Right kidney (tissue), 9 donors: ENCODE measurements around the gene SYT2.
"Not testable (repeated sequence)": the region's sequence is repeated elsewhere in the genome, so short reads cannot be mapped to it uniquely, and the experiment has no call there.

Experiments
- DNase-seq: peaks from one replicate; pipeline ENCODE4 v3.0.0-alpha.2; 2016
- long read RNA-seq, 8 donors: transcript quantifications; one replicate each; lab custom pipeline, GENCODE V29; 2026

SYT2 gene
- long read RNA-seq, donor 1: 0 reads
- long read RNA-seq, donor 2: 0 reads
- long read RNA-seq, donor 3: 0 reads
- long read RNA-seq, donor 4: 0 reads
- long read RNA-seq, donor 5: 0 reads
- long read RNA-seq, donor 6, full-length matches to known transcripts: 1 of 1 reads
- long read RNA-seq, donor 6, partial matches to known transcripts: 0 of 1 reads
- long read RNA-seq, donor 6, other reads (novel, unspliced or antisense): 0 of 1 reads
- long read RNA-seq, donor 7: 0 reads
- long read RNA-seq, donor 8: 0 reads

DNA sequence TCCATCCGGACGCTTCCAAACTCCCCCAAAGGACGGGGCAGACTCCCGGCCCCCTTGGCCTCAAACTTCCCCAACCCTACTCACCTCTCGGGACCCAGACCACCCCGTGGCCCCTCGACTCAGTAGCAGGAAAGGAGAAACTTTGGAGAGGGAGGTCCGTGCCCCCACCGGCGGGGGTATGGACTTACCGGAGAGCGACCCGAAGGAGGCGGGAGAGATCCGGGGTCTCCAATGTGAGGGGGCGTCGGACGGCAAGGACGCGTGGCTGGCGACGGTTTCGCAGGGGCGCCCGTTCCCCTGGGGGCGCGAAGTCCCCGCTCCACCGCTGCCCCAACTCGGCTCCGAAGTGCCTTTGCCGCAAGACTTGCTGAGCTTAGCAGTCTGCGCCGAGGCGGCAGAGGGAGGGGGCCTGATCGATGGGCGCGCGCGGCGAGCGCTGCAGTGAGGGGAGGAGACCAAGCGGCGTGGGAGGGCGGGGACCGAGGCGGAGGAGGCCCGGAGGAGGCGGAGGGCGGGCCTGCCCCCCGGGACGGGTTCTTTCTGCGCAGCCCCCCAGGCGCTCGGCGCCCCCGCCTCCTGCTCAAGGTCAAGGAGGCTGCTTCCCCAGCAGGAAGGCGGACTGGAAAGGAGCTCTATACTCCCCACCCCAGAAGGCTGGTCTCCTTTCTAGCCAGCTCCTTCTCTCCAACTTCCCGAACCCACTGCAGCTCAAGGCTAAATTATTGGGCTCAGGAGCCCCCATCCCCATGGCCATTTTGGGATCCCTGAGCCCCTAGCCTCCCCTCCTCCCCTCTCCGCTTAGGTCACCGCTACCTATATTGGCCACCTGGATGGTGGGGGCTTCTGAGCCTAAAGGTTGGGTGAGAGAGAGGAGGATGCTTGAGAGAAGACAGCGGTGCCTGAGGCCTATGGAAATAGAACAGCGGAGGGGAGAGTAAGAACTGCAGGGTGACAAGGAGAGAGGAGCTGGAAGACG, at the start of gene SYT2:
Gene SYT2, minus strand, starts transcription at position 385 of the 976 bp plus-strand sequence. CDS start 104,682 bp downstream, outside the sequence.
- DNase-seq: peak; percentile 66

DNA sequence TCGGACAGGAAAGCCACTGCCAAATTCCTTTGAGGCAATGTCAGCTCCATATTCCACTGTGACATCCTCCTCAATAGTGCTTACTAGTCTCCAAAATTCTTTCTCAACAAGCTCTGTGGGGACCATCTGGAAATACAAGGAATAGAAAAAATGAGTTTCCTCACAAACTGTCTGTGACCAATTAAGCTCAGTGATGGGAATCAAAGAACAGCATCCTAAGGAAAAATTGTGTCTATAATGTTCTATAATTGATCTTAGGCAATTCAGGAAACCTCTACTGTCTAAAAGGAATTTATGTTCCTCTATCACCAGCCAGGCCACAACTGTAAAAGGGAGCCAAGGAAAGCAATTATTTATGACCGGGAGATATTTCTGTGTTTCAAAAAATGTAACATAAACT, 46.1 kb upstream of the SYT2 start:
- DNase-seq: no peak

DNA sequence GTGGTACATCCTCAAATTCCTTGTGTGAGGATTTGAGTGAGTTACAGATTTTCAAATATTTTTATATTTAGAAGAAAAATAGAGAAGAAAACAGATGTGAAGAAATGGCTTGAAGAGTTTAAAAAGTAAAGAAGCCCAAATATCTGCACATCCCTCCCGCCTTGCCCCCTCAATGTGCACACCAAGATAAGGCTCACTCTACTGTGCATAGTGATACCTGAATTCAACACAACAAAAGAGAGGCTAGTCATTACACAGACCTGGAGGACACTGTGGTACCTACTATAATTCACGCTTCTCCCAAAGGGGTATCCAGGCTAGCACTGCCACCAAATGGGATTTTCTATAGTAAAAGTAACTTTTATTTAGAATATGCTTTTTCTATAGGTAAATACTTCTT, 44.0 kb upstream of the SYT2 start:
- no peak for DNase-seq

DNA sequence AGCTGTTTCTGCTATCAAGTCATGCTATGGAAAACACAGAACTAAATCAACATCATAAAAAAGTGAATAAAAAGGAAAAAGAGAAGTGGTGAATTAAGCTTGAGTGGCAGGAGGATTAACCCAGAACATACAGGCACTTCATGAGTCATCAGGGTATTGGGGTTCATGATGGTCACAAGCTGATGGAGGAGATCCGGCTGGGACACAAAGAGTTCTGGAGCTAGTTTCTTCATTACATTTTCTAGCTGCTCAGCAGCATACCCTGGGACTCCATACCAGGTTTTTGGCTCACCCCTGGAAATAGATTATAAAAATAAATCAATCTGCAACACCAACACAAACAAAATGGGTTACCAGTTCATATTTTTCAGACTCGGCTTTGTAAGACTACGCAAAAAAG, 42.5 kb upstream of the SYT2 start:
- peak; percentile 2 for DNase-seq

DNA sequence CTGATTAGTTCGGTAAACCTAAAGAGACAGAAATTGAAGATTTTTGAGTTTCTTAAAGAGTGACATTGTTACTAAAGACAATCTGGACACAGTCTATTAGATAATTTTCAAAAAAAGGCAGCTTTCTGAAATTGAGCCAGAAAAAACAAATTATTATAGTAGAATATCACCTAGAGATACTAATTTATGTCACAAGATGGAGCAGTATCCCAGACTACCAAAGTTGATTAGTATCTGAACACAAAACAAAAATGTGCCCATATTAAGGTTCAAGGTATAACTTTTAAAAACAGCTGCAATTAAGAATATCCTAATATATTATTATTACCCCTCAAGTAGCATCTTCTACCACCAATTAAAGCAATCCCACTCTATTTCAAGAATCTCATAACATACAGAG, 40.5 kb upstream of the SYT2 start:
- DNase-seq: no peak

DNA sequence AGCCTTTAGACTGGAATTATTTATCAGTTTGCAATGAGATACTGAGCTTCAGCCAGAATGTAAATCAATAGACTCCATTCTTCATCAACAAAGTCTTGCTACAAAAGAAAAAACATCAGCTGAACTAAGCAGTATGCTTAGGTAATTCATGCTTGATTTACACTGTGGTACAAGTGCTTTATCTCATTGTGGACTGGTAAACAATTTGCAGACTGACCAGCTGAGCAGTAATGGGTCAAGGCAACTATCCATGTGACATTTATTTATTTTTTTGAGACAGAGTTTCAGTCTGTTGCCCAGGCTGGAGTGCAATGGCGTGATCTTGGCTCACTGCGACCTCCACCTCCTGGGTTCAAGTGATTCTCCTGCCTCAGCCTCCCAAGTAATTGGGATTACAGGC, 39.8 kb upstream of the SYT2 start:
- no peak for DNase-seq

DNA sequence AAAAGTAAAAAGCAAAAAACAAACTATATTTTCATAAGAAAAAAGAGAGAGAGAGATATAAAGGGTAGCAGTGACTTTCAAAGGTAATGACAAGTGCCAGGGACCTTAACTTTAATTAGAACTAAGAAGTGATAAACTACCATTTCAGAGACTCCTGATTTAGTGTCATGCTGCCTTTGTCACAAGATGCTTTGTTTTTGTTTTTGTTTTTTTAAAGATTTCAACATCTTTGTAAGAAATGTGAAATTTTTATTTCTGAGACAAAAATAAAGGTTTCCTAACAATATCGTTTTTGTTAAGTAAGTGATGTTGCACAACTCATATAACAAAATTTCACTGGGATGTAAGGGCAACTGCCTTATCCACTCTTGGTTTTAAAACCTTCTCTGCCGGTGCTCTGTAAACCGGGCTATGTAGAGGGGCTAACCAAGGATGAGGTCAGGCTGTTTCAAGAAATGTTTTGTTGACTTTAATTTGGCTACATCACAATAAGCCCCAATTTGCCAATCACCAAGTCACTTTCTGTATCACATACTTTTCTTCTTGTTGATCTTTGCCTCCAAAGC, 35.2 kb upstream of the SYT2 start:
- no peak for DNase-seq

DNA sequence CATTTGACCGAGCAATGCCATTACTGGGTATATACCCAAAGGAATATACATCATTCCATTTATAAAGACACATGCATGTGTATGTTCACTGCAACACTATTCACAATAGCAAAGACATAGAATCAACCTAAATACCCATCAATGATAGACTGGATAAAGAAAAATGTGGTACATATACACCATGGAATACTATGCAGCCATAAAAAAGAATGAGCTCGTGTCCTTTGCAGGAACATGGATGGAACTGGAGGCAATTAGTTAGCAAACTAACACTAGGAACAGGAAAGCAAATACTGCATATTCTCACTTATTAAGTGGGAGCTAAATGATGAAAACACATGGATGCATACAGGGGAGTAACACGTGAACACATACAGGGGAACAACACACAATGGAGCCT, 34.5 kb upstream of the SYT2 start:
- not testable (repeated sequence) for DNase-seq

DNA sequence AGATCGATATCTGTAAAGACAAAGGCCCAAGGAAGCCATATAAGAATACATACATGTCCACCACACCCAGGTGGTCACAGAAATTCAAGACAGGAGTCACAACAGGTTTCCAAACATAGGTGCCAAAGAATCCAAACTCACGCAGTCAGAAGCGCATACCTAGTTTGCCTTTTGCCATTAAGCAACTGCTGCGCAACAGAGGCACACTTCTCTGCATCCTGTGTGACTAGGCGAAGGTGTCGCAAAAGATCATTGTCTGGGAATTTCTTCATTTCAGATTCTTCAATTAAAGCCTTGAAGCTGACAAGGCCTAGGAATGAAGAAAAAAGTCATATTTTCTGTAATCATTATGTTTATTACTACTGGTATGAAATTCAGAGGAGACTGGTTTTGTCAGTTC, 32.2 kb upstream of the SYT2 start:
- DNase-seq: no peak

DNA sequence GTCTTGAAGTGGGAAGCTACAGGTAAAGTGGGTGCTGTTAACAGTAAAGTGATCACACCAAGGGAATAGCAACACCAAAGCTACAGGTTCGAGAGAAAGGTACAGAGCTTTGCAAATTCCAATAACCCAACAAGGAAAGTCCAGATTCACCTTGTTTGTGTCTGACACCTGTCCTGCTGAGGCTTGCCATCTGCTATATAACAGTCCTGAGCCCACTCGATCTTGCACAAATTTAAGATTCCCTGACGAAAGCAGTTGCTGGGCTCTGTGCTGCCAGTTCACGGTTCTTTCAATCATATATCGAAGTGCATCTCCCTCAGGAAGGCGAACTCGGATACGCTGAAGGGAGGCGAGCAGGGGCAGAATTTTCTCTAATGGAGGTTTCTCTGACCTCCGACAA, 23.0 kb upstream of the SYT2 start:
- no peak for DNase-seq

DNA sequence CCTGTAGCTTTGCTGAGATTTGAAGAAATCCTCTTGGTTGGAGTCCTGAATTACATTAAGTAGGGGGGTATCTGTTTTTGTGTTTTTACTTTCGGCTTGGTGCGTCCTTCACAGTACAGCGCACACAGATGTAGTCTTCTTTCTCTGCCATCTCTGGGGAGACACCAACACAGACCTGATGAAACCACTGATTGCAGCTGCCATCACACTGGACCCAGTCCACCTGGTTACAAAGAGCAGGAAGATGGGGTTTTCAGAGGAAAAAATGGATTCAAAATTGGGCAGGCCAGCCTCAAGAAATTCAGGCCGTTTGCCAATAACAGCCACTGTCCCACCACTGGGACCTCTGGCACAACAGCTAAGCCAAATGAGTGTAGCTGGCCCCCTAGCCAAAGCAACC, 18.7 kb upstream of the SYT2 start:
- no peak for DNase-seq

DNA sequence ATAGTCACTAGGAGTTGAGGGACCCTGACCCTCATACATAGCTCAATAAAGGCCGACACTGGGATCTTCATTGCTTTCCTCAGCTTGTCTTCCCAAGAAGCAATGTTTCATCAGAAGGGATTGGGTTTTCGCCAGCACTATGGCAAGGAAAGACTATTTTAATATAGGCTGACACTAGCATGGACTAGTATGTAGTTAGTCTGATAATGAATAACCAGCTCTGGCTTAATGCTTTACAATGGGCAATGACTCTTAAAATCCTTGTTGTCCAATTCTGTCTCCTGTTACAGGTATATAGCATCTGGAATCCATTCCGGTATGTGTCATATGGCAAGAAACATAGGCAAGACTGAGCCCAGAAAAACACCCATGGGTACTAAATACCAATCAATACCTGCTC, 15.3 kb upstream of the SYT2 start:
- no peak for DNase-seq

DNA sequence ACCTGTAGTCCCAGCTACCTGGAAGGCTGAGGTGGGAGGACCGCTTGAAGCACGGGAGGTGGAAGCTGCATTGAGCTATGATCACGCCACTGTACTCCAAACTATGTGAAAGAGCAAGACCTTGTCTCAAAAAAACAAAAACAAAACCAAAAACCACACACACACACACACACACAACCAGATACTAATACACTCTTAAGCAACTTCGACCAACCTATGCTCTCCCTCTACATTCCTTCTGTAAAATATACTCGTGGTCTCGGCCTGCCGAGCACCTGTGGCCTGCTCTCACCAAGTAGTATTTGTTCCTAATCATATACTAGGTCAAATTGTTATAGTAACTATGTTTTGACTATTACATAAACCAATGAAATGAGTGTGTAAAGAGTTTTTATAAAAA, 13.5 kb upstream of the SYT2 start:
- DNase-seq: no peak

DNA sequence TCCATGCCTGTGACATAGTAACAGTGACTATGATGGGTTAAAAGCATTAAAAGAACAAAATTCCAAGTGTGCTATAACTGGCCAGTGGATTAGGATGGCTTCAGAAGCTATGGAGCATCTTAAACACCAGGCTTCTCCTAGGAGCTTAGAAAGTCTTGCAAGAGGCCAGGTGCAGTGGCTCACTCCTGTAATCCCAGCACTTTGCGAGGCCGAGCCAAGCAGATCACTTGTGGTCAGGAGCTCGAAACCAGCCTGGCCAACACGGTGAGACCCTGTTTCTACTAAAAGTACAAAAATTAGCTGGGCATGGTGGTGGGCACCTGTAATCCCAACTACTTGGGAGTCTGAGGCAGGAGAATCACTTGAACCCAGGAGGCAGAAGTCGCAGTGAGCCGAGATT, 12.8 kb upstream of the SYT2 start:
- not testable (repeated sequence) for DNase-seq

DNA sequence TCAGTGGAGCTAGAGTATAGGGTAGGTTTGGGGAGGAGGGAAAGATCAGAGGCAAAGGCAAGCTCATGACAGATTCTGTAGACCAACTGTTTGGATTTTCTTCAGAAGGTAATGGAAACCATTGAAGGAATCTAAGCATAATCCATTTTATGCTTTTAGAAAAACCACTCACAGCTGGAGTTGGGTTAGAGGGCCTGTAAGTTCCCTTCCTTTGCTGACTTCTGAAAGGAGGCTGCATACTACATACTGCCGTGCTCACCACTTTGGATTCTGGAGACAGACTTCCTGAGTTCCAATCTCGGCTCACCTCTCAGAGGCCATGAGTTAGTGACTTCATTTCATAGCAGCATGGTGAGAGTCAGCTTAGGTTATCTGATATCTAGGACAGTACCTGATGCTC, 6.4 kb upstream of the SYT2 start:
- DNase-seq: no peak

DNA sequence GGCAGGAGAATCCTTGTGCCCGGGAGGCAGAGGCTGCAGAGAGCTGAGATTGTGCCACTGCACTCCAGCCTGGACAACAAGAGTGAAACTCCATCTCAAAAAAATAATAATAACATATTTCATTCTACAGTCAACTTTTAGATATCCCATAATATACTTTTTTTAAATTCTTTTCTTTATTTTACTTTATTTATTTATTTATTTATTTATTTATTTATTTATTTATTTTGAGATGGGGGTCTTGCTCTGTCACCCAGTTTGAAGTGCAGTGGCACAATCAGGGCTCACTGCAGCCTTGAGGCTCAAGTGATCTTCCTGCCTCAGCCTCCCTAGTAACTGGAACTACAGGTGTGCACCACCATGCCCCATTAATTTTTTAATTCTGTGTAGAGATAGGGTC, 3.9 kb upstream of the SYT2 start:
- not testable (repeated sequence) for DNase-seq

DNA sequence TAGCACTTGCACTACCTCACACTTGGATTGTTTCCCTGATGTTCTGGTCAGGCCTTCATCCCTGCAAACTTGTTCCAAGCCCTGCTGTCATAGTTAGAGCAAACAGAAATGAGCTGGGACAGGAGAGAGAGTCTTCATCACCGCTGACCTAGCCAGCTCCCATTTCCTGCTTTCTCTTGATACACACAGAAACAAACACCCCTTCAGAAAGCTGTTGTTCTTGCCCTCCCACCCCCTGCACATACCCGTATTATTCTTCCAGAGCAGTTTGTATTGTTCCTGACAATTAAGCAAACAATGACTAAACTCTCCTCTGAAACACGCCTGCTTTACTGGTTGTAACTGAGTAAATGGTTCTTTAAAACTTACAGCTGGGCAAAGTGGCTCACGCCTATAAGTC, 2.9 kb upstream of the SYT2 start:
- DNase-seq: no peak

DNA sequence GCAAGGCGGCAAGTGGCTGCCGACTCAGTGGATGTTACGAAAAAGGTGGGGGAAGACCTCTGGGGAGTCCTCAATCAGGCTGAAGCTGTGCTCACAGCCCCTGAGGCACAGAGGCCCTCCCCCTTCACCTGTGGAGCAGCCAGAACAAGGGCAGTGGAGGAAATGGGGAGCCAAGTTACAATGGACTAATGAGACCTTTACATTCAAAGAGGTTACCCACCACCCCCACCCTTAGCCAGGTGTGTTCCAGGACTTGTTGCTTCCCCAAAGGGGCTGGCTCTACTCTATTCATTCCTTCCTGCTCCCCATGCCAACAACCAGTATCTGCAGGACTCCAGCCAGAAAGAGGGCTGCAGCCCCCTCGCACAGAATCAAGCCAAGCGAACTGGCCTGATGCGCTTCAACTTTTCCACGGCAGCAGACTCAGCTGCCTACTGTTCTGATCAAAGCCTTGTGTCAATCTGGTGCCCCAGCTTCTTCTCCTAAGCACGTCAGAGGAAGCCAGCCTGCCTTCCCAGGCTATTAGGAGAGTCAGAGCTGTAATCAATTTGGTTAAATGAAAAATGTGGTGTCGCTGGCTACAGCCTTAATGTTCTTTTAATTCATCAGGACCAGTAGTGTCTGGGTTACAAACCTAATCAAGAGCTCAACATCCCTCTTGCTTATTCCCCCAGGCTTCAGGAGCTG, 1.8 kb upstream of the SYT2 start:
- no peak for DNase-seq

DNA sequence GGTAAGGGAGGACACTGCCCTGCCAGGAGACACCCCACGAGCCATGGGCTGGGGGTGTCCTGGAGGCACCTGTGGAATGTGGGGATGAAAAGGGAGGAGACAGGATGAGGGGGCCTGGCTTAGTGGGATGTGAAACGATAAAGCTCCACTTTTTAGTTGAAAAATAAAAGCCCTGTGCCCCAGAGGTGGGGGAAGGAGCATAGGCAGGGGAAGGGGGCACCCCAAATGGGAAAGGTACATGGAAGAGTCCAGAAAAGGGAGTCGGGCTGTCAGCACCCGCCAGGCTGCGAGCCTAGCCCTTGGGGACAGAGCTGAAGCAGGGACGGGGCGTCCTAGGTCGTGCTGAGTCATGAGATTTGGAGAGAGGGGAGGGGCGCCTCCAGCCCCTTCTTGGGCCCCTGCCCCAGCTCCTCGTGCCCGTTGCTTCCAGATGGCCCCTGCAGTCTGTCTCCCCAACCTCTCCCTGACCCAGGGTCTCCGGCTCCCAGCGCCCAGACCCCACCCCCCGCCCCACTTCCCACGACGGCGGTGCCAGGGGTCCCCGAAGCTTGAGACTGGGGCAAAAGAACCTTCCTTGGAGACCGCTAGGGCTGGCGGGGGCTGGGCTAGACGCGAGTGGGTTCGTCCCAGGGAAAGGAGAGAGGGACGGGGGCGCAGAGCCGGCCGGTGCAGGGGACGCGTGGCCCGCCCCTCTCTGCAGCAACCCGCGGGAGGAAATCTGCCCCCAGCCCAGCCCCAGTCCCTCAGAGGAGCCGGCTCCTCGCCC, 795 bp downstream of the SYT2 start:
- no peak for DNase-seq

DNA sequence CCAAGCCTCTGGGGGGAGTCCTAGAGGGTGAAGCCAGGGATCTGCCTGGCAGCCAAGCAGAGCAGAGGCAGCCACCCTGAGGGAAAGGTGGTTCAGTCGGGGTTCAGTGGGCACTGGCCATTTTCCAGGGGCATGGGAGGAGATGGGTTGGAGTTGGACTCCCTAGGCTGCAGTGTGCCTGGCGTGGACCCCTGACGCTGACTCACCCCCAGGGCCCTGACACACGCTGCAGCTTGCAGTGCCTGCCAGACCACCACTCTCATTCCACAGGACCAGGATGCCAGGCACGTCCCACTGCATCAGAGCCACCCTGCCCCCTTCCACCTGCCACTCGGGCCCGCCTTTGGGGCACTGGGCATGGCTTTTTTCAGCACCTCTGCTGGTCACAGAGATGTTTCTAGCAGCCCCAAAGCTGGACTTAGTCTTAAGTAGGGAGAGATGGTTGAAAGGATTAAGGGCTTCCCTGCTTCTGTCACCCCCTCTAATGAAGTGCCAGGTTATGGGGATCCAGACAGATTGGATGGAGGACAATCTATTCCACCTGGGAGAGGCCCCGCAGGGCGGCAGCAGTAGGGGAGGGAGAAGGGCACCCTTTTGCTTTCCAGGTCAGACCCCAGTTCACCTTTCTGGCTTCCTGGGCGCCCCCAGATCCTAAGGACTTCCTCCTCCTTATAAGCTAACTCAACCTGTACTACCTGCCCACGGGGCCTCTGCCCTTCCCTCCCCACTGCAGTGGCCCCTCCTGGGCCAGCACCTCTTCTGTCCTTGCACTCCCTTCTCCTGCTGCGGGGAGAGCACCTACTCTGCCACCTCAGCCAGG, 1.6 kb downstream of the SYT2 start:
- DNase-seq: no peak

DNA sequence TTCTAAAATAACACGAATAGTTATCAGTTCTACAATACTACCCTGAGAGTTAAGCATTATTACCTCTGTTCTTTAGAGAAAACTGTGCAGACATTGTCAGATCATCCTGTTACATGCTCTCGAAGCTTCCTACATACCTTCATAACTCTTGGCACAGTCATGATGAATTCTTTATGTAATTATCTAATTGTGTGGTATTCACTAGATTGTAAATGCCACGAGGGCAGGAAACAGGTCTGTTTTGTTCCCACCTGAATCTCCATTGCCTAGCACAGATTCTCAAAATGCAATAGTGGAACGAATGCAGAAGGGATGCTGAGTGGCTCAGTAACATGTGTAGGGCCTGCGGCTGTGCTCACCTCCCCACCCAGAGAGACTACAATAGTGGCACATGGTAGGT, 3.4 kb downstream of the SYT2 start:
- no peak for DNase-seq
